HepG2 (cell line): ENCODE measurements around the gene SLC11A1. TPM values are rescaled to one million over a fixed set of nuclear protein-coding genes. Genes with fewer than 3 reads are reported as not detected.
A peak's percentile ranks its signal among the peaks of the same experiment; 100 is the strongest.

Experiments
- AHR ChIP-seq: IDR thresholded peaks from 2 replicates; pipeline ENCODE4 v1.6.1; 2018; ENCODE audit warnings: missing genetic modification reagents, missing compliant biosample characterization
- ATF2 ChIP-seq: sonication (generic); formaldehyde crosslinking; IDR thresholded peaks from 2 replicates; pipeline ENCODE4 v1.4.0; 2020; ENCODE audit warnings: missing genetic modification reagents
- CENPX ChIP-seq: sonication (generic); formaldehyde crosslinking; IDR thresholded peaks from 2 replicates; pipeline ENCODE4 v1.9.0; 2021; ENCODE audit warnings: mild to moderate bottlenecking, missing genetic modification reagents, moderate library complexity
- HOXA9 ChIP-seq: sonication (generic); formaldehyde crosslinking; IDR thresholded peaks from 2 replicates; pipeline ENCODE4 v1.8.1; 2022; ENCODE audit warnings: missing genetic modification reagents, mild to moderate bottlenecking, moderate library complexity, borderline replicate concordance
- MBNL3 ChIP-seq: fragments of 250-450 bp; sonication (Bioruptor Pico); conservative IDR thresholded peaks from 2 replicates; pipeline ENCODE4 v1.8.0; 2022; ENCODE audit warnings: mild to moderate bottlenecking, inconsistent platforms
- NBN ChIP-seq: fragments of 450-650 bp; conservative IDR thresholded peaks from 2 replicates; pipeline ENCODE4 v1.6.1; 2017
- NFIC ChIP-seq: IDR thresholded peaks from 2 replicates; pipeline ENCODE4 v1.6.1; 2012; ENCODE audit warnings: mild to moderate bottlenecking, low read length, inconsistent platforms
- PAWR ChIP-seq: sonication (generic); formaldehyde crosslinking; IDR thresholded peaks from 2 replicates; pipeline ENCODE4 v1.4.0; 2020; ENCODE audit warnings: missing genetic modification reagents, mild to moderate bottlenecking, borderline replicate concordance
- RFX1 ChIP-seq: fragments of 450-650 bp; IDR thresholded peaks from 2 replicates; pipeline ENCODE4 v1.6.1; 2017
- SIX4 ChIP-seq: sonication (generic); formaldehyde crosslinking; IDR thresholded peaks from 2 replicates; pipeline ENCODE4 v1.4.0; 2020; ENCODE audit warnings: missing genetic modification reagents
- SMAD3 ChIP-seq: sonication (generic); formaldehyde crosslinking; IDR thresholded peaks from 2 replicates; pipeline ENCODE4 v1.4.0; 2020; ENCODE audit warnings: missing genetic modification reagents
- SOX6 ChIP-seq, 2 experiments: fragments of 450-650 bp in 1 of 2; sonication (generic) in 1 of 2; formaldehyde crosslinking in 1 of 2; IDR thresholded peaks; 2 replicates each; pipeline versions ENCODE4 v1.4.0 to v1.6.1; 2017 to 2020; ENCODE audit warnings: antibody characterized with exemption in 1 of 2, mild to moderate bottlenecking in 1 of 2, missing genetic modification reagents in 1 of 2
- SYNCRIP ChIP-seq: fragments of 200-400 bp; formaldehyde crosslinking; IDR thresholded peaks from 2 replicates; pipeline ENCODE4 v1.6.1; 2018; ENCODE audit warnings: mild to moderate bottlenecking, low read depth, low read length; ENCODE audit not compliant: insufficient read depth
- TAF1 ChIP-seq: sonication (generic); formaldehyde crosslinking; IDR thresholded peaks from 2 replicates; pipeline ENCODE4 v1.4.0; 2020; ENCODE audit warnings: missing genetic modification reagents
- ZBTB42 ChIP-seq: sonication (generic); formaldehyde crosslinking; IDR thresholded peaks from 2 replicates; pipeline ENCODE4 v1.5.0; 2020; ENCODE audit warnings: mild to moderate bottlenecking, missing genetic modification reagents
- ZFP36 ChIP-seq: fragments of 150-350 bp; IDR thresholded peaks from 2 replicates; pipeline ENCODE4 v1.6.1; 2018; ENCODE audit warnings: borderline replicate concordance, low read length, low read depth; ENCODE audit not compliant: partially characterized antibody
- ZNF232 ChIP-seq: sonication (generic); formaldehyde crosslinking; IDR thresholded peaks from 2 replicates; pipeline ENCODE4 v1.4.0; 2020; ENCODE audit warnings: missing genetic modification reagents, borderline replicate concordance
- ZNF33A ChIP-seq: sonication (generic); formaldehyde crosslinking; IDR thresholded peaks from 2 replicates; pipeline ENCODE4 v1.5.1; 2020; ENCODE audit warnings: missing genetic modification reagents, mild to moderate bottlenecking, moderate library complexity, borderline replicate concordance
- ZNF383 ChIP-seq: sonication (generic); formaldehyde crosslinking; IDR thresholded peaks from 2 replicates; pipeline ENCODE4 v1.4.0; 2020; ENCODE audit warnings: missing genetic modification reagents, mild to moderate bottlenecking, borderline replicate concordance
- ZNF576 ChIP-seq: sonication (generic); formaldehyde crosslinking; IDR thresholded peaks from 2 replicates; pipeline ENCODE4 v1.4.0; 2020; ENCODE audit warnings: mild to moderate bottlenecking, missing genetic modification reagents
- ZNF773 ChIP-seq: sonication (generic); formaldehyde crosslinking; IDR thresholded peaks from 2 replicates; pipeline ENCODE4 v1.4.0; 2020; ENCODE audit warnings: missing genetic modification reagents, borderline replicate concordance
- ZNF792 ChIP-seq: IDR thresholded peaks from 2 replicates; pipeline ENCODE4 v1.6.1; 2016
- ZSCAN30 ChIP-seq: sonication (generic); formaldehyde crosslinking; IDR thresholded peaks from 2 replicates; pipeline ENCODE4 v1.5.0; 2020; ENCODE audit warnings: mild to moderate bottlenecking, missing genetic modification reagents
- polyA plus RNA-seq, 8 experiments: library from polyadenylated mRNA; depleted of rRNA in 3 of 8; stranded (reverse) in 7 of 8; unstranded in 1 of 8; fragments of >200 nt; fragmentation: Illumina TruSeq in 4 of 8; extraction: Trizol in 4 of 8; gene quantifications; 2 replicates each; pipeline versions ENCODE4 v1.2.1 to v1.2.3, GENCODE V29; 2011 to 2016; ENCODE audit warnings: low read depth in 4 of 8, missing spikeins in 1 of 8, mixed read lengths in 1 of 8; ENCODE audit not compliant: insufficient read depth in 1 of 8
- total RNA-seq, 5 experiments: library from RNA; depleted of rRNA; stranded (reverse); fragments of >200 nt; fragmentation: Illumina TruSeq; extraction: Trizol; gene quantifications; 2 replicates each; pipeline ENCODE4 v1.2.3, GENCODE V29; 2016; ENCODE audit warnings: low read depth in 1 of 5
- TF ChIP-seq, protein P1 (sequence below): conservative IDR thresholded peaks from 2 replicates; pipeline ENCODE4 v1.6.1; 2018; ENCODE audit warnings: missing genetic modification reagents
- TF ChIP-seq, protein P2 (sequence below): sonication (generic); formaldehyde crosslinking; IDR thresholded peaks from 2 replicates; pipeline ENCODE4 v1.4.0; 2020; ENCODE audit warnings: missing genetic modification reagents

Gene SLC11A1
- total and polyA plus RNA-seq, 2 of the 13 experiments (the other 11 are each of a cell fraction or from before 2014, with no cell fraction given): 0.33 to 2.3 TPM

GRCh38 chr2:218444692-218445357, 62.8 kb downstream of the SLC11A1 start (continued):
- TF ChIP-seq ZFP36 (no peak), SYNCRIP (no peak), ZNF232 (CRISPR knock-in tag) (peak; percentile 87; the same call in 1 of the 2 replicates), ZNF383 (CRISPR knock-in tag) (no peak), MBNL3 (CRISPR knock-in tag) (no peak), HOXA9 (no peak), PAWR (CRISPR knock-in tag) (no peak), AHR (CRISPR knock-in tag) (no peak; the same call in 1 of the 2 replicates), ZNF773 (CRISPR knock-in tag) (no peak), ZSCAN30 (no peak), NFIC (peak; percentile 87; the same call in 1 of the 2 replicates), SOX6 (IDR thresholded peaks at IDR 0.05) (no peak), SOX6 (CRISPR knock-in tag; IDR thresholded peaks at IDR 0.05) (peak; percentile 97), ZNF792 (CRISPR knock-in tag) (peak; percentile 99), ZBTB42 (CRISPR knock-in tag) (no peak; the same call in 1 of the 2 replicates), CENPX (CRISPR knock-in tag) (no peak), TAF1 (CRISPR knock-in tag) (peak; percentile 42; the same call in 1 of the 2 replicates), RFX1 (no peak), SMAD3 (CRISPR knock-in tag) (peak; percentile 63), NBN (no peak), SIX4 (peak; percentile 64; the same call in 1 of the 2 replicates), ZNF33A (CRISPR knock-in tag) (no peak), ZNF576 (no peak), ATF2 (CRISPR knock-in tag) (peak; percentile 86)
- TF ChIP-seq, protein P1, sequence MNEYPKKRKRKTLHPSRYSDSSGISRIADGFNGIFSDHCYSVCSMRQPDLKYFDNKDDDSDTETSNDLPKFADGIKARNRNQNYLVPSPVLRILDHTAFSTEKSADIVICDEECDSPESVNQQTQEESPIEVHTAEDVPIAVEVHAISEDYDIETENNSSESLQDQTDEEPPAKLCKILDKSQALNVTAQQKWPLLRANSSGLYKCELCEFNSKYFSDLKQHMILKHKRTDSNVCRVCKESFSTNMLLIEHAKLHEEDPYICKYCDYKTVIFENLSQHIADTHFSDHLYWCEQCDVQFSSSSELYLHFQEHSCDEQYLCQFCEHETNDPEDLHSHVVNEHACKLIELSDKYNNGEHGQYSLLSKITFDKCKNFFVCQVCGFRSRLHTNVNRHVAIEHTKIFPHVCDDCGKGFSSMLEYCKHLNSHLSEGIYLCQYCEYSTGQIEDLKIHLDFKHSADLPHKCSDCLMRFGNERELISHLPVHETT (CRISPR knock-in tag): peak; percentile 58; the same call in 1 of the 2 replicates
- TF ChIP-seq, protein P2, sequence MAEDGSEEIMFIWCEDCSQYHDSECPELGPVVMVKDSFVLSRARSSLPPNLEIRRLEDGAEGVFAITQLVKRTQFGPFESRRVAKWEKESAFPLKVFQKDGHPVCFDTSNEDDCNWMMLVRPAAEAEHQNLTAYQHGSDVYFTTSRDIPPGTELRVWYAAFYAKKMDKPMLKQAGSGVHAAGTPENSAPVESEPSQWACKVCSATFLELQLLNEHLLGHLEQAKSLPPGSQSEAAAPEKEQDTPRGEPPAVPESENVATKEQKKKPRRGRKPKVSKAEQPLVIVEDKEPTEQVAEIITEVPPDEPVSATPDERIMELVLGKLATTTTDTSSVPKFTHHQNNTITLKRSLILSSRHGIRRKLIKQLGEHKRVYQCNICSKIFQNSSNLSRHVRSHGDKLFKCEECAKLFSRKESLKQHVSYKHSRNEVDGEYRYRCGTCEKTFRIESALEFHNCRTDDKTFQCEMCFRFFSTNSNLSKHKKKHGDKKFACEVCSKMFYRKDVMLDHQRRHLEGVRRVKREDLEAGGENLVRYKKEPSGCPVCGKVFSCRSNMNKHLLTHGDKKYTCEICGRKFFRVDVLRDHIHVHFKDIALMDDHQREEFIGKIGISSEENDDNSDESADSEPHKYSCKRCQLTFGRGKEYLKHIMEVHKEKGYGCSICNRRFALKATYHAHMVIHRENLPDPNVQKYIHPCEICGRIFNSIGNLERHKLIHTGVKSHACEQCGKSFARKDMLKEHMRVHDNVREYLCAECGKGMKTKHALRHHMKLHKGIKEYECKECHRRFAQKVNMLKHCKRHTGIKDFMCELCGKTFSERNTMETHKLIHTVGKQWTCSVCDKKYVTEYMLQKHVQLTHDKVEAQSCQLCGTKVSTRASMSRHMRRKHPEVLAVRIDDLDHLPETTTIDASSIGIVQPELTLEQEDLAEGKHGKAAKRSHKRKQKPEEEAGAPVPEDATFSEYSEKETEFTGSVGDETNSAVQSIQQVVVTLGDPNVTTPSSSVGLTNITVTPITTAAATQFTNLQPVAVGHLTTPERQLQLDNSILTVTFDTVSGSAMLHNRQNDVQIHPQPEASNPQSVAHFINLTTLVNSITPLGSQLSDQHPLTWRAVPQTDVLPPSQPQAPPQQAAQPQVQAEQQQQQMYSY (CRISPR knock-in tag): peak; percentile 4; the same call in 1 of the 2 replicates
